ENCODE results near the gene IFNE. TPM values are rescaled to one million over a fixed set of nuclear protein-coding genes. Genes with fewer than 3 reads are reported as not detected.

Gene IFNE
- total RNA-seq, 2 experiments from 2014 or later: not detected

- CTCF ChIA-PET (ENCODE audit: unreplicated experiment): no interaction called here
Measured at GRCh38 chr9:21461377-21461776, 20.7 kb downstream of the IFNE start.

GRCh38 chr9:21455320-21455719 lies 26.8 kb downstream of the IFNE start:
- no peaks in the 10 kb centered on the region for H3K9me2 ChIP-seq (ENCODE audit: insufficient read depth, low read length)
- intact Hi-C loops (cut with micrococcal nuclease; ENCODE audit: unreplicated experiment): loop anchor here (2.0 kb wide), 1 partner anchor 129 kb away; no protein-coding TSS in a partner anchor
- no peak overlapping the region for H3K27ac ChIP-seq (ENCODE audit: low read depth, low read length, poor library complexity, severe bottlenecking)
- no peak overlapping the region for H2AFZ ChIP-seq (ENCODE audit: low read length)
- ChIA-PET CTCF (ENCODE audit: unreplicated experiment) (no interaction called here), POLR2A (no interaction called here)
- H4K20me1 ChIP-seq (ENCODE audit: insufficient read depth, low read length): no peaks in the 10 kb centered on the region
- BruUV-seq (replicated peaks): no TSS peak
- no peak overlapping the region for H3K4me2 ChIP-seq (ENCODE audit: low read length)
- peak; percentile 71 for TF ChIP-seq CTCF (conservative IDR thresholded peaks at IDR 0.05; ENCODE audit: low read length)
- no peak for TF ChIP-seq EZH2phosphoT487 (IDR thresholded peaks at IDR 0.05; ENCODE audit: borderline replicate concordance, low read depth, low read length)
- no peaks in the 10 kb centered on the region for H3K36me3 ChIP-seq (ENCODE audit: insufficient read depth, low read length)
- no peak overlapping the region for H3K4me3 ChIP-seq (ENCODE audit: low read depth, low read length, poor library complexity, severe bottlenecking)
- H3K4me1 ChIP-seq (ENCODE audit: insufficient read depth, low read length, poor library complexity, severe bottlenecking): no peaks in the 10 kb centered on the region
- DNase-seq (ENCODE audit: low spot score): peak; percentile 22
- H3K9me3 ChIP-seq (ENCODE audit: low read length): no peaks in the 10 kb centered on the region
- H3K79me2 ChIP-seq (ENCODE audit: insufficient read depth, low read depth, low read length): no peaks in the 10 kb centered on the region

More at GRCh38 chr9:21461377-21461776, 20.7 kb downstream of the IFNE start:
- Histone ChIP-seq H3K4me2 (ENCODE audit: low read length) (no peak overlapping the region), H3K27ac (ENCODE audit: low read depth, low read length, poor library complexity, severe bottlenecking) (no peak overlapping the region), H3K9me2 (ENCODE audit: insufficient read depth, low read length) (no peaks in the 10 kb centered on the region), H3K36me3 (ENCODE audit: insufficient read depth, low read length) (no peaks in the 10 kb centered on the region), H3K9me3 (ENCODE audit: low read length) (no peaks in the 10 kb centered on the region), H2AFZ (ENCODE audit: low read length) (no peak overlapping the region), H3K4me3 (ENCODE audit: low read depth, low read length, poor library complexity, severe bottlenecking) (no peak overlapping the region), H4K20me1 (ENCODE audit: insufficient read depth, low read length) (no peaks in the 10 kb centered on the region), H3K4me1 (ENCODE audit: insufficient read depth, low read length, poor library complexity, severe bottlenecking) (no peaks in the 10 kb centered on the region), H3K79me2 (ENCODE audit: insufficient read depth, low read depth, low read length) (no peaks in the 10 kb centered on the region)
- BruUV-seq (replicated peaks): no TSS peak
- no peak for DNase-seq (ENCODE audit: low spot score)
- POLR2A ChIA-PET: interaction anchor here (0.6 to 1.0 kb wide), 2 partner anchors 81 to 320 kb away, joined by 3 read pairs; no protein-coding TSS in a partner anchor
- intact Hi-C loops (cut with micrococcal nuclease; ENCODE audit: unreplicated experiment): no loop called here
- no peak for TF ChIP-seq EZH2phosphoT487 (IDR thresholded peaks at IDR 0.05; ENCODE audit: borderline replicate concordance, low read depth, low read length)
- no peak for TF ChIP-seq CTCF (conservative IDR thresholded peaks at IDR 0.05; ENCODE audit: low read length)

DNA sequence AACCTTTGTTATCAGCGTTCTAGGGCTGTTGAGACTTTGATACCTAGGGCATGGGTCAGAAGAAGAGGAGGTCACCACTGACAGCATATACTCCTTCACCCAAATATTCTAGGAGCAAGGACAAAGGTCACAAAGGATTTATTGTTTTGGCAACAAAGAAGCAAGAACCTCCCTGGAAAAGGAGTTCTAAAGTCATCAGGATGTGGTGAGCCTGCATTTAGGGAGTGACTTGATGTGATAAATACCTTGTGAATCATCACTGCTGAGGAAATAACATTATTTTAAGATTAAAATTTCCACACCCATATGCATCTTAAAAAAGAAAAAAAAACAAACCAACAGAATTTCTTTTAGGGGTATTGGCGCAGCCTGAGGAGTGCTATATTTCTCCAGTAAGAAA lies 28.0 kb downstream of the IFNE start:
- ChIA-PET POLR2A (no interaction called here), CTCF (ENCODE audit: unreplicated experiment) (no interaction called here)
- Histone ChIP-seq H3K4me3 (ENCODE audit: low read depth, low read length, poor library complexity, severe bottlenecking) (no peak overlapping the region), H4K20me1 (ENCODE audit: insufficient read depth, low read length) (no peaks in the 10 kb centered on the region), H3K9me3 (ENCODE audit: low read length) (no peaks in the 10 kb centered on the region), H3K36me3 (ENCODE audit: insufficient read depth, low read length) (no peaks in the 10 kb centered on the region), H3K9me2 (ENCODE audit: insufficient read depth, low read length) (no peaks in the 10 kb centered on the region), H2AFZ (ENCODE audit: low read length) (no peak overlapping the region), H3K4me2 (ENCODE audit: low read length) (no peak overlapping the region), H3K79me2 (ENCODE audit: insufficient read depth, low read depth, low read length) (no peaks in the 10 kb centered on the region), H3K27ac (ENCODE audit: low read depth, low read length, poor library complexity, severe bottlenecking) (no peak overlapping the region), H3K4me1 (ENCODE audit: insufficient read depth, low read length, poor library complexity, severe bottlenecking) (no peaks in the 10 kb centered on the region)
- BruUV-seq (replicated peaks): no TSS peak
- no peak for DNase-seq (ENCODE audit: low spot score)
- intact Hi-C loops (cut with micrococcal nuclease; ENCODE audit: unreplicated experiment): loop anchor here (2.0 to 5.0 kb wide), 2 partner anchors 127 to 137 kb away; no protein-coding TSS in a partner anchor
- TF ChIP-seq CTCF (conservative IDR thresholded peaks at IDR 0.05; ENCODE audit: low read length): no peak
- no peak for TF ChIP-seq EZH2phosphoT487 (IDR thresholded peaks at IDR 0.05; ENCODE audit: borderline replicate concordance, low read depth, low read length)
